ENCODE results near the gene FRMD5.

FRMD5 gene

DNA sequence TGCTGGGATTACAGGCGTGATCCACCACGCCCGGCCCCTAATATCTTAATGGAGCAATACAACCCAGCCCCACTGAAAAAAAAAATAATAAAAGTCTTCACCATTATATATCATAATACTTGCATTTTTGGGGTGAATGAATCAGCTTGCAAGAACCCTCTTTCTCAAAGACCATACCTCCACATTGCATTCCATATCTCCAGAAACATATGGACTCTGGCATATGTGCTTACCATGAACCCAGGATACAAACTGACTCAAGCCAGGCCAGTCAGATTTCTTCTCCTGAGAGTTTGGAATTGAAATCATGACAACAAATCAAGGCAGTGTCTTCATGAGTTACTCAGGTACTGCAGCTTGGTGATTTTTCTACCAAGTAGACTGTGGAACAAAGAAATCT lies 101.2 kb downstream of the FRMD5 start:
- no peak for DNase-seq (ENCODE audit: low read depth in 3 of 3)

DNA sequence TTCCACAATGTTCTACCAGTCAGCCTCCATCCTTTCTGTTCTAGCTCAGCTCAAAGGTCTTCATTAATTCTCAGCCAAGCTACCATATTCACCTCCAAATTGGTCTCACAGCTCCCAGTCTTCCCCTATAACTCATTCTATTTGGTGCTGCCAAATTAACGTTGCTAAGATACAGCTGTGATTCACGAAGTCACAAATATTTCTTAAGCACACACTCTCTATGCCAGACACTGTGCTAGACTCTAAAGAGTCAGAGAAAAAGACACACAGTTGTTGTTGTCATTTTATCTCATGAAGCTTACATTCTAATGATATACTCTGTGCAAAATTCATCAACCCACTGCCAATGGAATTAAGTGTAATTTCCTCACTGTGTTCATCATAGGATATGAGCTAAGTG lies 102.8 kb downstream of the FRMD5 start:
- no peak for DNase-seq (ENCODE audit: low read depth in 3 of 3)

DNA sequence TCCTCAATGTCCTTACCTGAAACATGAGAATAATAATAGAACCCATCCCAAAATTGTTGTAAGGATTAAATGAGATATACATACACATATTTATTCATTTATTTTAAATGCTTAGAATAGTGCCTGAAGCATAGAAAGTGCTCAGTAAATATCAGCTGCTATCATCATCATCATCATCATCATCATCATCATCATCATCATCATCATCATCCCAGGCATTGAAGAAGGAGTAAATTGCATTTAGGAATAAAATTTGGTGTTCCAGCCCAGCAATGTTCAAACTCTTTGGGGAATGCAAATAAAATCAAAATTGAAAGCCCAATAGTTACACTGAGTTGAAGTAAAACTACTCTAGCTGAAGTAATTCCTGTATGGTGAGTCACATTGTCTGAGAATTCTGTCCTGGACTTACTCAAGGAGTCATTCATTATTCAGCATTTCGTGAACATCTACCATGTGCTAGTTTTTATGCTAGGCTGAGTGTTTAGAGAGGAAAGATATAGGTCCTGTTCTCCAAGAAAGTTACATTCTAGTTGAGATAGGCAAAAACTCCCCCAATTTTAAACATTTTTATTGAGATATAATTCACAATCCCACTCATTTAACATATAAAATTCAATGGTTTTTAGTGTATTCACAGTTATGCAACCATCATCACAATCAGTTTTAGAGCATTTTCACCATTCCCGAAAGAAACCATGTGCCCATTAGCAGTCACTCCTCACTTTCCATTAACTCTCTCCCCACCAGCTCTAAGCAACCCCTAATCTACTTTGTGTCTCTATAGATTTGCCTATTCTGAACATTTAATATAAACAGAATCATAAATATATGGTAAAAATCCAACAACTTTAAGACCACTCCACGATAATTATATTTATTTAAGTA lies 107.2 kb downstream of the FRMD5 start:
- no peak for DNase-seq (ENCODE audit: low read depth in 3 of 3)

DNA sequence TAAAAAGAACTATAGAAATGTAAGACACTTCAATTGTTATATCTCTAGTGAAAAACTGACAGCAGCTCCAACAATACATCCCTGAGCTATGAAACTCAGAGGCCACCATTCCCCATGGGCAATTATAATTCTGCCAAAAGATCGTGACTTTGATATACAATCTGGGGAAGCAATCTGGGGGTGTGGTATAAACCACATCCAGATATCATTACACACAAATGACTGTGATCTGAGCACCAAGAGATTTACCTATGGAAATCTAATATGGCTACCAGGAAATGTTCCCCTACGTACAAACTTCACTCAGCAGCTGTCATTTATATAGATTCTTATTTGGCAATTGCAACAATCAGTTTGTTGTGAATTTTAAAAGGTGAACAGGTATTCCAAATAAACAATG lies 110.3 kb downstream of the FRMD5 start:
- DNase-seq (ENCODE audit: low read depth in 3 of 3) = no peak

DNA sequence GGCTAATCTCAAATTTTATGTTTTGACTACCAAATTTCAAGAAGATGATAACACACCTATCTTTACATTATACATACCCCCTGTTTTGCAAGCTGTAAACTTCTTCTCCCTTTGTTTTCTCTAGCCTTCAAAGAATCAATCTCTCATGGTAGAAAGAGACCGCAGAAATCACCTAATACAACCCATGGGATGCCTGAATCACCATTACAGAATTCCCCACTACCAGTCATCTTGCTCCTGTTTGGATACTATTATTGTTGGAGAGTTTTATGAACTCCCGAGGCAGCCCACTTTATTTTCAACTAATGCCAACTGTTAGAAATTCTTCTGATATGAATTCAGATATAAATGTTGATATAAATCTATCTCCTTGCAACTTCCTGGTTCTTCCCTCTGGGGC lies 110.9 kb downstream of the FRMD5 start:
- no peak for DNase-seq (ENCODE audit: low read depth in 3 of 3)

DNA sequence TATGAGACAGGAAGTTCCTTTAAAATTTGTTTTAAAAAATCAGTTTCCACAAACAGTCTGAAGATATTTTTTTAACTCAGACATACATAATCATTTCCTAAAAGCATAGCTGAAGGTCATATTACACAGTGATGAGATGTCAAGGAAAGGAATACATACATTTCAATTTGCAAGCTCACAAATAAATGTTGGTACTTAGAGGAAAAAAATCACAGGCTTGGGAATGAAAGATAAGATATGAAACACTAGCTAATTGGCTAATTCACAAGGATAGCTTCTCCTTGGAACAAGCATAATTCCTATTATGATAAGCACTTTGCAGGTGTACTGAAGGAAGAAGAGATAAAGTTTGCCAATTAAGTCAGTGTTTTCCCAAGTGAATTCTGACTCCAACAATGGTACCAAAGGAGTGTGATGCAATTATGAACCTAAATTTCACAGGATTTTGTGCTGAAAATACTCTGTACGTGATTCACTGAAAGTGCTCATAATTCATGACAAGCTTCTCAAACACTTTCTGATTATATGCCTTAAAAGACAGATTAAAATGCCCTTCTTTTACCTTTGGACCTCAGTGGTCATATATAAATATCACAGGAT lies 112.4 kb downstream of the FRMD5 start:
- no peak for DNase-seq (ENCODE audit: low read depth in 3 of 3)

DNA sequence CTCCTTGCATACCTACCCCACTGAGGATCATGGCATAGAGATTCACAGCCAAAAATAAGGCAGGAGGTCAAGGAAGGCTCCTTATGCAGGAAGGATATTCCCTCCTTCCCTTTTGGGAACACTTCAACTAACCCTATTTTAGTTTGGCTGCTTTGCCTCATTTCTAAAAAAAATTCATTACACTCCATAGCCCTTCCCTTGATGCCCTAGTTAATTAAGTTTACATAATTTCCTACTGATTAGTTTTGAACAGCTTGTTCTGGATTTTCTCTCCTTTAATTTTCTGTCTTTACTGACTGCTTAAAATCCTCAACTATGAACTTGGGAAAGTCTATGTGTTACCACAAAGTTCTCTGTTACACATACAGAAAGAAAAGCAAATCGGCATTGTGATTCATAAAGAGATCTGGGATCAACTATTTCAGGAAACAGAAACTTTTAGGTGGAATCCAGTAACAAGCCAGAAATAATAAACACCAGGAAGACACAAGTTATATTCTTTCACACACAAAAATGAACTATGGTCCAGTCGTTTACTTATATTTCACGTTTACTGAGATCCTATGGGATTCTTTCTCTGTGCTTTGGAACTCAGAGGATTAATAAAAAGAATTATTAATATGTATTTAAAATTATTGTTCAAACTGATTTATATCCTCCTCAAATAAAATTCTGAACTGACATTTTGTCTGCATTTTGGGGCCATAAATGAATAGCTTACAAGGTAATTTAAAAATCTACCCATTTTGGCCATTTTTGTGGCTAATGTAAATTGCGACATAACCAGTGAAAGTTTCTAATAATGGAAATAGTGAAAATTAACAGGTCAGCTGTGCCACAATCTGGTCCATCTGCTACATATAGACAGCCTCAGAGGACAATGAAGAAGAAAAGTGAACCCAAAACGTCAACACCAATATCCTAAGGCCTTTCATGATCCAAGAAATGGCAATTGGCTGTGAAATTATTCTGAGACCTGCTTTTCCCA lies 113.8 kb downstream of the FRMD5 start:
- DNase-seq (ENCODE audit: low read depth in 3 of 3) = no peak

DNA sequence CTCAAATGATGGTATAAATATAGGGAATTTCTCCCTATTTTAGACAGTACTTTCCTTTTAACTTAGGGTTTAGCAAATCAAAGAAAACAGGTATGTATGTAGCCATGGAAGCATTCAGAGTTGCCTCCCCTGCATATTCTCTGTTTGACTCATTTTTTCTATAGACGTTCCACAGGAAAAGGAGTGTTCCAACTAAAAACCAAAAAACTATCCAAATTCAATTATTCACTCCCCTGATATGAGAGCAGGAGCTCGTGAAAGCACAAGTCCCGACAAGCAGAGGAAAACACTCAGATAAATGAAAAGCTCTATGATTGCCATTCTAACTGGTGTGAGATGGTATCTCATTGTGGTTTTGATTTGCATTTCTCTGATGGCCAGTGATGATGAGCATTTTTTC lies 119.5 kb downstream of the FRMD5 start:
- DNase-seq (ENCODE audit: low read depth in 3 of 3) = no peak

DNA sequence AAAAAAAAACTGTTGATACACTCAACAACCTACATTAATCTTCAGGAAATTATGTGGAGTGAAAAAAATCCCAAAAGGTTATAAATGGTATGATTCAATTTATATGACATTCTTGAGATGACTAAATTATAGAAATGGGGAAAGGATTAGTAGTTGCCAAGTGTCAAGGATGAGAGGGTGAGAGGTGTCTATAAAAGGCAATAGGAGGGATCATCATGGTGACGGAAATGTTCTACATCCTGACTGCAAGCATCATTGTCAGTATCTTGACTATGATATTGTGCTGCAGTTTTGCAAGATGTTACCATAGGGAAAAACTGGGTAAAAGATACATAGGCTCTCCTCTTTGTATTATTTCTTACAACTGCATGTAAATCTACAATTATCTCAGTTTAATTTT lies 125.6 kb downstream of the FRMD5 start:
- DNase-seq (ENCODE audit: low read depth in 3 of 3) = no peak

DNA sequence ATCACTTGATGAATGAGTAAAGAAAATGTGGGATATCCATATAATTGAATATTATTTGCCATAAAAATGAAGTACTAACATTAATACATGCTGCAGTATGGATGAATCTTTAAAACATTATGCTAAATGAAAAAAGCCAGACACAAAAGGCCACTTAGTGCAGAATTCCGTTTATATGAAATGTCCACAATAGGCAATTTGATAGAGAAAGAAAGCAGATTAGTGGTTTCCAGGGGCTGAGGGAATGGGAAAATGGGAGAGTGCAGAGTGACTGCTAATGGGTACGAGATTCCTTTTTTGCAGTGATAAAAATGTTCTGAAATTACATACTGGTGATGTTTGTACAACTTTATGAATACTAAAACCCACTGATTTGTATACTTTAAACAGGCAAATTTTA lies 126.7 kb downstream of the FRMD5 start:
- DNase-seq (ENCODE audit: low read depth in 3 of 3) = no peak

DNA sequence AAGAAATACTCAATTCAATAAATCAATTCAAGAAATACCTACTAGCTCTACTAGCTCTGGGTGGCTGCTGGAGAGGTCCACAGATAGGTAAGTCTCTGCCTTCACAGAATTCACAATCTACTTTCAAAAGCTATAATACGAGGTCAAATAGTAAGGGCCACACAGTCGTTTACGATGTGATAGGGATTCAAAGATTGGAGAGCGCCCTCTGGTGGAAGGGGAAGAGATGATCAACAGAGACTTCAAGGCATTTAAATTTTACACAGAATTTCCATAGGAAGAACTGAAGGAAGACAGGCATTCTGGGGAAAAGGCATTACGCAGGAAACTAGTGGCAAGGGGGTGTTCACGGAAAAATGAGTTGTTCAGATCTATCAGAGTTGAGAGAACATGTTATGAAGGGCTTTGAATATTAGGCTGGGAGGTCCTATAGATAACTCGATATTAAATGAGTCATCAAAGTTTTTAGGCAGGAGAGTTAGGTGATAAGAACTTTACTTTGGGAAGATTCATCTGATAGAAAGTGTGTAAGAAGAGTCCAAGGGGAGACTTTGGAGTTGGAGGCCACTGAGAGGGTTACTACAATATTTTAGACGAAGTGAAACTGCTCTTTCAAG lies 128.8 kb downstream of the FRMD5 start:
- DNase-seq (ENCODE audit: low read depth in 3 of 3) = peak; percentile 27 to 42 (median 32)

DNA sequence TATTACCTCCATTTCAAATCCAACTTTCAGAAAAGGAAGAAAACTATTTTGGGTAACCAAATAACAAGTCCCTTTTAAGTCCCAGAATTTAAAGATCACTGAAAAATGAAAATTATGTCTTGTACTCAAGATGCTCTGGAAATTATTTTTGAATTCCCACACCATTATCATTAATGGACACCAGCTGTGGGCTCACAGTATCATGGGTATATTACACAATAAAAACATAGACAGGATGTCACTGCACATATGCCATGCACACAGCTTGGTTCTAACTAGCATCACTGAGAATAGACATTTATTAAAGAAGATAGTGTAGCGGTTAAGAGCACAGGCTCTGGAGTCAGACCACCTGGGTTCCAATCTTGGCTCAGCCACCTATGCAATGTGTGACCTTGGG lies 130.4 kb downstream of the FRMD5 start:
- no peak for DNase-seq (ENCODE audit: low read depth in 3 of 3)

DNA sequence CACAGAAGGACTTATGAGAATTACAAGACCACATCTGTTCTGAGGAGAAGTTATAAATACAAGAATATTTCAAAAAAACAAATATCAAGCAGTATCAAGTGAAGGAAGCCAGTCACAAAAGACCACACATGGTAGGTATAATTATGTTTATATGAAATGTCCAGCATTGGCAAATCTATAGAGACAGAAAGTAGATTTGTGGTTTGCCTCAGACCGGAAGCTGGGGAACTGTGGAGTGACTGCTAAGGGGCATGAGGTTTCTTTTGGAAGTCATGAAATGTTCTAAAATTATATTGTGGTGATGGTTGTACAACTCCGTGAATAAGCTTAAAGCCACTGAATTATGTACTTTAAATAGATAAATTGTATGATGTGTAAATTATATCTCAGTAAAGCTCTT lies 136.9 kb downstream of the FRMD5 start:
- DNase-seq (ENCODE audit: low read depth in 3 of 3) = no peak

DNA sequence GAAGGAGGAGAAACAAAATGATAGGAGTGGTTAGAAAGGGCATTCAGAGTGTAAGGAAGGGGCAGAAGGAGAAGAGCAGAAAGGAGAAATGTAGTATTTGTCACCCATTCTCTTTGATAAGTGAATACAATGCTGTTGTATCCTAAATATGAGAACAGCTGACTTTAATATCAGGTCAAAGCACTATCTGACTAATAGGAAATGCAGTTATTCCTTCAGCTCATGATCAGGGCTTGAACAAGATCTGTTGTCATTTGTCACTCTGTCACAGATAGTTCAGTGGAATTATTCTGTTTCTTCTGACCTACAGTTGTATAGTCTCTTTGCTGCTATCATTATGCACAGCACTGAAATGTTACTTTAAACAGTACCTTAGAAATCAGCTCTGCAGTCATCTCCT lies 149.4 kb downstream of the FRMD5 start:
- no peak for DNase-seq (ENCODE audit: low read depth in 3 of 3)

DNA sequence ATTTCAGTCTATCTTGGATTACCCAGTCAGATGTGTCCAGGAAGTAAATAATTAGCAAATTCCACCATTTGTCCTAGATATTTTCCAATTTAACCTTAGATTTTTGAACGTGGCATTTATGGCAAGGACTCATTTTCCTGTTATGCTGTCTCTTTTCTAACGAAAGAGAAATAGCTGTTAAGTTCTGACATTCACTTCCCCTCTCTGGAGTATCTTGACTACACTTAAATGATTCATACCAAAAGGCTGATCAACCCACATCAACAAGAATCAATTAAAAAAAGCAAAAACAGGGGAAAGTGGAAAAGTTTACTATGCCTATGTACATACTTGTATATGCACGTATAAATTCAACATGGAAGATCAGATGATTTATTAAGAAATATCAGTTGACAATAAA lies 149.9 kb downstream of the FRMD5 start:
- DNase-seq (ENCODE audit: low read depth in 3 of 3) = no peak

DNA sequence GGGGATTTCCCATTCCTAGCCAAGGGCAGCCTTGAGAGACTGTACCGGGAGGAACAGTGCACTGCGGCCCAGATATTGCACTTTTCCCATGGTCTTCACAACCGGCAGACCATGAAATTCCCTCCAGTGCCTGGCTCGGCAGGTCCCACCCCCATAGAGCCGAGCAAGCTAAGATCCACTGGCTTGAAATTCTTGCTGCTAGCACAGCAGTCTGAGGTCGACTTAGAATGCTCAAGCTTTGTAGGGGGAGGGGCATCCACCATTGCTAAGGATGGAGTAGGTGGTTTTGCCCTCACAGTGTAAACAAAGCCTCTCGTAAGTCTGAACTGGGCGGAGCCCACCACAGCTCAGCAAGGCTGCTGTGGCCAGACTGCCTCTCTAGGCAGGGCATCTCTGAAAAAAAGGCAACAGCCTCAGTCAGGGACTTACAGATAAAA lies 156.3 kb downstream of the FRMD5 start:
- no peak for DNase-seq (ENCODE audit: low read depth in 3 of 3)

DNA sequence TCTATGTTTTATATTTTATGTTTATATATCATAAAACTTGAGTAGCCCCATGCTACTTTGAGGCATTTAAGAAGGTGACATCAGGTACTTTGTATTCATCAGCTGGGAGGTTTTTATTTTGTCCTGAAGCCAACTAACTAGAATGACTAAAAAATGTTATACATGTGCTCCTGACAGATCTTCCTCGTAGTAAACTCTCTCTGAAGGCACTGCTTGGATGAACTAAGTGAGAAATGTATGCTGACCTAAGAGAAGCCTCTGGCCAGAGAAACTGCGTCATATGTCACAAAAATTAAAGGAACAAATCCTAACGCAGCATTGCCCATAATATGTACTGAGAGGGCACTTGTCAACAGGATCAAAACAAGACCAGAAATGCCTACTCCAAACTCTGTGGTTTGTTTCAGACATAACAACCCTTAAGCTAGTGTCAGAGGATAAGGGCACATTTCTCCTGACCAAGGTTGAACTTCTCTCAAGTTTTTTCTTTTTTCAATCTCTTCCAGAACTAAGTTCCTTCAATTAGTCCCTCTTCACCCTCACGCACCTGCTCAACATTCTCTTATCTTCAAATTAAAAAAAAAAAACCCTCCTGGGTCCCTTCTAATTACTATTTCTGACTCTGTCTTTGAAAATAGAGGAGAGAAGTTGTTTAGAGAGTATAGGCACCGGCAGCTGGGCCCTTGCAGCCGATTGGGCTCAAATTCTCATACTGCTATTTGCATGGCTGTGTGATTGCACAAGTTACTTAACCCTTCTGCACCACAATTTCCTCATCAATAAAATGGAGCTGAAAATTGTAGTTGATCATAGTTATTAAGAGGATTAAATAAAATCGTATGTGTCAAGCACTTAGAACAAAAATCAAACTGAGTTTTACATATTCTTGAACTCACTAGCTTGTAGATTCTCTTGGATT lies 159.0 kb downstream of the FRMD5 start:
- no peak for DNase-seq (ENCODE audit: low read depth in 3 of 3)

DNA sequence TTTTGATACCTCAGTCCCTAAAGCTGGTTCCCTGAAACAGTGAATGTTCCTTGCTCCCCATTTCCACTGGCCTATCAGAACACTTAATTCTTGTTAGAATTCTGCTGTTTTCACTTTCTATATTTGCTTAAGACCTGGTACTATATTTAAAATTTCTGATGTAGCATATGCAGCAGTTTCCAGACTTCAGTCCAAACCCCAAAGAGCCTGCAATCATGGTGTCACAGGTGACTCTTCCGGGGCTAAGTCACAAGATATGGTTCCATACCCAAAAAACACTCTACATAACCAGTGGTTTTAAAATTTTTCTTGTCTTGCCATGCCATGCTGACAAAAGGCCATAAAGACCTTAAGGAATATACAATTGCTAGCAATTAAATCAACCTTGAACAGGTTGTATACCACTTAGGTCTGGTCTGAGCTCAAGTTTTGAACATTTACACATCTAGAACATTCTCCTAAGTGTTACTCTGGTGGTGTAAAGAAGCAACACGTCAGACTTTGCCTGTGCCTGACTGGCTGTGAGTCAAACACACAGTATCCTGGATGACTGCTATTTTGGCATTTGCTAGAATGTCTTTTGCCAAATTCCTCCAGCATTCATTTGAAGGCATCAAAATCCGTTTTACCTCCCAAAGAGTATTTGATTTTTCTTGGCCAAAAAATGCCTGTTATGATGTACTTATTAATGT lies 160.0 kb downstream of the FRMD5 start:
- DNase-seq (ENCODE audit: low read depth in 3 of 3) = no peak

DNA sequence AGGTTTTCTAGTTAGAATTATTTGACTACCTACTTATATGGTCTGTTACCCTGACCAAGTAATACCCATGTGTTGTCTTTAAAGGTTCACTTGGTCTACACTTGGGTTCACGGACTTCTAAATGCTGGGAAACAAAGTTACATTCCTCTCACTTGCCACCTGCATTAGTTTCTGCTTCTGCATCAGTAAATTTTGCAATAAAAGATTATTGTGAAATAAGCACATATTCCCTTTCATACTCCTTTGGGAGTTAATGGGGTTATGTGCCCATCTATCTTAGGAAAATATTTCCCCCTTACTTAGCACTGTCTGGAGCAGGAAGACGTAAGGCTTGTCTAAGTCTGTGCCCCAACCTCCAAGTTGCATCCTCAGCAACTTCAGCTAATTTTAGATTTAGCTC lies 160.7 kb downstream of the FRMD5 start:
- no peak for DNase-seq (ENCODE audit: low read depth in 3 of 3)

DNA sequence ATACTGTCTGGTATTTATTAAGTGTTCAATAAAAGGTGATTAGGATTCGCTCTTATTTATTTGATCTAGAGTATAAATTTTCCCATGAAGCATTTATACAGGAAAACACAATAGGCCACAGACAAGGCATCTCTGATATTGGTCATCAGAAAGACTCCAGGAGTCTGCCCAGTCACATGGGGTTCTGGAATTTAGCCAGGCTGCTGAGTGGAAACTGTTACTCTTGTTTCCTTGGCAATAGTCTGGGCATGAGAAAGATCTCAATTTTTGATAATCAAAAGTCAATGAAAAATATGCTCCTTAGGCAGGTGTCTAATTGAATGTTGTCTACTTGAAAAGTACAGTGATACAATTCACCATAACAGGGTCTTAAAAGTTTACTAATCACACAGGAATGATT lies 161.2 kb downstream of the FRMD5 start:
- DNase-seq (ENCODE audit: low read depth in 3 of 3) = no peak

Data from stimulated activated CD4-positive, alpha-beta T cell treated with anti-CD3 and anti-CD28 coated beads, TNF-alpha, amount 100 ng/mL, for 24 hours (primary cell).